Astrocyte (in vitro differentiated cells and primary cell): ENCODE measurements around the gene SOCS2.

Experiments
- EZH2 ChIP-seq: IDR thresholded peaks from 2 replicates; pipeline ENCODE4 v1.6.1; 2012; ENCODE audit warnings: mild to moderate bottlenecking, low read length, inconsistent platforms; ENCODE audit not compliant: insufficient read depth
- TF ChIP-seq, protein P1 (sequence below): IDR thresholded peaks from 2 replicates; pipeline ENCODE4 v1.5.1; 2011; ENCODE audit warnings: low read depth, mild to moderate bottlenecking, inconsistent platforms, low read length, moderate library complexity; ENCODE audit not compliant: insufficient read depth

GRCh38 chr12:93622485-93622884 is 50.0 kb downstream of the SOCS2 start:
- no peak for TF ChIP-seq EZH2
- TF ChIP-seq, protein P1, sequence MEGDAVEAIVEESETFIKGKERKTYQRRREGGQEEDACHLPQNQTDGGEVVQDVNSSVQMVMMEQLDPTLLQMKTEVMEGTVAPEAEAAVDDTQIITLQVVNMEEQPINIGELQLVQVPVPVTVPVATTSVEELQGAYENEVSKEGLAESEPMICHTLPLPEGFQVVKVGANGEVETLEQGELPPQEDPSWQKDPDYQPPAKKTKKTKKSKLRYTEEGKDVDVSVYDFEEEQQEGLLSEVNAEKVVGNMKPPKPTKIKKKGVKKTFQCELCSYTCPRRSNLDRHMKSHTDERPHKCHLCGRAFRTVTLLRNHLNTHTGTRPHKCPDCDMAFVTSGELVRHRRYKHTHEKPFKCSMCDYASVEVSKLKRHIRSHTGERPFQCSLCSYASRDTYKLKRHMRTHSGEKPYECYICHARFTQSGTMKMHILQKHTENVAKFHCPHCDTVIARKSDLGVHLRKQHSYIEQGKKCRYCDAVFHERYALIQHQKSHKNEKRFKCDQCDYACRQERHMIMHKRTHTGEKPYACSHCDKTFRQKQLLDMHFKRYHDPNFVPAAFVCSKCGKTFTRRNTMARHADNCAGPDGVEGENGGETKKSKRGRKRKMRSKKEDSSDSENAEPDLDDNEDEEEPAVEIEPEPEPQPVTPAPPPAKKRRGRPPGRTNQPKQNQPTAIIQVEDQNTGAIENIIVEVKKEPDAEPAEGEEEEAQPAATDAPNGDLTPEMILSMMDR: no peak
